ENCODE measurements around the gene JDP2.

The JDP2 gene

DNA sequence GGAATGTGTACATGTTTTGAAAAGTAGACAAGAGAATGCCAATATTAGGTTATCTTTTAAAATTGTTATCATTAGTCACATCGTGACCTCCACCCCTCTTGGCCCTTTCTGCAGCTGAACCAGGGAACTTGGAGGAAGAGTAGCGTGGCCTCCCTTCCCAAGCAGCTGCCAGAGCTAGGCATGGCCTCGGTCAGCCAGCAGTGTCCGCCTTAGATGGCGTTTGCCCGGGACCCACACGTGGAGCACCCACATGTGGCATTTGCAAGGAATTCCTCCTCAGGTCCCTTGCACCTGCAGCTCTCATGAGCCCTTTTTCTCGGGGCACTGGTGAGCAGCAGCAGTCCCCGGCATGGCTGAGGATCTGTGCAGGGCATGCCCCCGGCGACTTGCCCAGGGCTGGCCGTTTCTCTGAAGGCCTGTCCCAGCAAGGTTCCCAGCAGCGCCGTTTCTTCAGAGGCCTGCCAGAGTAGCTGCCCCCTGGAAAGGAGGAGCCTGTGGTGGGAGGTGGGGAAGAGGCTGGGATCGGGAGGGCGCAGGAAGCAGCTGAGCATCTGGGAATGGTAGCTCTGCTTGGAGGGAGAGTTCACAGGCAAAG is 10.8 kb downstream of the JDP2 start:
- no peak for DNase-seq

DNA sequence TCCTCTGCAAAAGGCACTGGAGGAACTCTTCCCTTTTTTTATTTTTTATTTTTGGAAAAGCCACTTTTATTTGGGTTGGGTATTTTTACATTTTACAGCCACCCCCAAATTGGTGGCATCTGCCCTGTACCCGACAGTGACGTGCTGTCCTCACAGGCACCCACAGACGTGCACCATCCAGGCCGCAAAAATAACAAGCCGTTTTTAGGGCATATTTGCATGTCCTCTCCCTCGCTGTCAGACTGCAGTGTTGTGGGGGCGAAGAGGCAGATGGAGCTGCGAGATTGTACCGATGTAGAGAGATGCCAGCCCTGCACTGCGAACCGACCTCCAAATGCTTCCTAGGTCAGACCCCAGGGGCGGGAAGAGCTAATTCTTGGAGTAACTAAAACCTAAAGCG is 12.2 kb downstream of the JDP2 start:
- no peak for DNase-seq

DNA sequence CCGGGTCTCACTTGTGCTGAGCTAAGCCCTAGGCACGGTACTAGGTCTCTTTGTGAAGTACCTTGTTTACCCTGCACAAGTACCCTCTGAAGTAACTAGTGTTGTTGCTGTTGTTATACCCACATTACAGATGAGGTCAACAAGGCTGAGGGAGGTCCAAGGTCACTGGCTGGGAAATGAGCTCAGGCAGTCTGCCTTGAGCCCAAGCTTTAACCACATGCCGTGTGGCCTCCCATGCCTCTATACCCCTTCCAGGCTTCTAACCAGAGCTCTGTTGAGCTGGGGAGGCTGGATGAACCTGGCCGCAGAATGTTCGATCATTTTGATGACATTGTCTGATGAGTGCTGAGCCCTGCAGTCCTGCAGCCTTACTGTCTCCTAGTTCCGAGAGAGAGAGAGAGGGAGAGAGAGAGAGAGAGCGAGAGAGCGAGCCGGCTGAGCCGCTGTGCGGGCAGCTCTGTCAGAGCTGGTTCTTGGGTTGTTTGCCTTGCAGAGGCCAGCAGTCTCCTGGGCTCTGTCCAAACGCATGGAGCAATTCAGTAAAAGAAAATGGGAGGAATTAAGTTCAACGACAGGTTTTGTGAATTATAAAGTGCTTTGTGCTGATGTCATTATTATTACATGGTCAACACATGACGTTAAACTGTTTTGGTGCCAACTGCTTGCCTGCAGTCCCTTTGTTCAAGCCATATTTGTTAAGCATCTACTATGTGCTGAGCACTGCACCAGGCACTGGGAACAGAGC is 13.1 kb downstream of the JDP2 start:
- no peak for DNase-seq

DNA sequence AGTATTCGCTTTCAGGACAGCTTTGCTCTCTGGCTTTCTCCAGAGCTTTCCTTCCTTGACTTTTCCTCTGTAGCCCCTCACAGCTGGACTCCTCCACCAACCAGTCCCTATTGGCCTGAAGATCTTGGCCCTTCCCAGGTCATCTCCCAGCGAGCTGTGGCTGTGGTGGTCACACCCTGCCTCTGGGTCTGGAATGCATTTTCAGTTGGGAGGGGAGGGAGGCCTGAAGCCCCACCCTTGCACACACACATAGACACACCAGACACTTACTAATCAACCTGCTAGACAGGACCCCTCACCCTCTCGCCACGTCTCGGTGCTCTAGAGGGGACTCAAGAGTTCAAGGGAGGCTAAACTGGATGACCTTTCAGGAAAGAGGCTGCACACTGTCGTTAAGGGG is 13.9 kb downstream of the JDP2 start:
- no peak for DNase-seq

DNA sequence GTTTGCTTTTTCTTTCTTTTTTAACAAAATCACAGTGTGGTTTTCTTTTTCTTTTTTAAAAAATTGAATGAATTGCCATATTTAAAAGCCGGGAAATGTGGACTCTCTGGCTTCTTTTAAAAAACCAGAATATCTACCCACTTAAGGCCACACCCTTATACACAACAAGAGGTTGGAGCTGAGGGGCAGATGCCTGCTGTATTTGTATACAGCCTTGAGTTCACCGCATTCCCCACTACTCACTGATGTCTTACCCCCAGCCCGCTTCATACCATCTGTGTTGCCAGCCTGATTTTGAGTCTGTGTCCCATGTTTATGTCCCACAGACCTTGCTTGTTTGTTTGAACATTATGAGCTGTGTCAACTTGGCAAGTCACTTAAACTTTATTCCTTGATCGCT is 14.3 kb downstream of the JDP2 start:
- no peak for DNase-seq

DNA sequence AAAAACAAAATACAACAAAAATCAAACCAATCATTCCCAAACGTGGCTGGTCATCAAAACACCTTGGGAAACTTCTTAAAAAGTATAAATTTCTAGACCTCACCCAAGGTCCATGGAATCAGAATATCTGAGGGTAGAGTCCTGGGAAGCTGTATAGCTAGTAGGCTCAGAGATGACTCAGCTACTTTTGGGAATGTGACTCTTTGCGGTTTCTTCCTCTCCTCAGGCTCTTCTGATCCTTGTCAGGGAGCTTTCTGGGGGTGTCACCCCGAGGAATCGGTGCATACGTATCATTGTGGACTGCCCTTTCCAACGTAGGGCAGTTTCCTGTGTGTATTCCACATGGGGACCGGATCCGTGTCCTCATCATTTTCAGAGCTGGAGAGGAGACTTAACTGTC is 14.8 kb downstream of the JDP2 start:
- DNase-seq, result no peak

DNA sequence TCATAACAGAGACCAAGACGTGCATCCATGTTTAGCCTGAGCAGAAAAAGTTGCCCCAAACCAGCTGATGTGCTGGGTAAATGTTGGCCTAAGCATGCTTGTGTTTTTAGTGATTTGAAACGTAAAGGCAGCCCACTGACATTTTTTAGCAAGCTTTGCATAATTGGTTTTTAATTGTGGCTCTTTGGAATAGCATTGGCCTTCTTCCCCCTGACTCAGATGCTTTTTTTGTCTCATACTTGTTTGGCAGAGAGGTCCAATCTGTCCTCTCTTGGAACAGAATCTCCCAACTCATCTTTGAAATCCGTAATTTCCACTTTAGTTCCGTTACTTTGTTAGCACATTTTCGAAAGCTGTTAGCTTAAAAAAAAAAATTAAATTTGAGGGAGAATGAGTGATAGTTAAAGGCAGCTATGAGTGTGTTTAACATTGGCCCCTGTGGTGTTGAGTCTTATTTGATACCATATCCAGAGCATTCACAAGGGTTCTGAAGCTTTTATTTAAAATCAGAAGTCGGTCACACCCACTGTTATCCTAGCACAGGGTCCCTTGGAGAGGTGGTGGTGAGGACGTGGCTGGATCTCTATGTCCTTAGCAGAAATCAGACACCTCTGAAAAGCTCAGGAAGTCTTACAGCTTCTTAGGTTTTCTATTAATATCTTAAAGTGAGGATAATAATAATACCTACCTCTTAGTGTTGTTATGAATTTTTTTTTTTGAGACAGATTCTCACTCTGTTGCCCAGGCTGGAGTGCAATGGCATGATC is 15.6 kb downstream of the JDP2 start:
- DNase-seq, result no peak

DNA sequence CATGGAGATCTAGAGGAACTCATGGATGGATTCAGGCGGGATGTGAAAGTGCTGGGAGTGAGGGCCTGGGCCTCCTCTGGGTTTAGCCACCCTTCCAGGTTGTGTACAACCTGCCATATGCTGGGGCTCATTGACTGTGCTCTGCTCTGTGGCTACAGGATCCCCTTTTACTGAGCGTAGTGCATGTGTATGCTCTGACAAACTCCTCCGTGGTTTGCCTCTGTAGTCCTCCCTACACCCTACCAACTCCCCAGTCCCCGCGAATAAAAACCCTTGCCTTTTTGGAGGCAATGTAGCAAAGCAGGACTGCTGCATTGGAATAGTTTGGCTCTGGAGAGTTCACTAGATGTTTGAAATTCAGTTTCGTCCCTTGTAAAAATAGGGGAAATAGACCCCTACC is 17.4 kb downstream of the JDP2 start:
- no peak for DNase-seq

DNA sequence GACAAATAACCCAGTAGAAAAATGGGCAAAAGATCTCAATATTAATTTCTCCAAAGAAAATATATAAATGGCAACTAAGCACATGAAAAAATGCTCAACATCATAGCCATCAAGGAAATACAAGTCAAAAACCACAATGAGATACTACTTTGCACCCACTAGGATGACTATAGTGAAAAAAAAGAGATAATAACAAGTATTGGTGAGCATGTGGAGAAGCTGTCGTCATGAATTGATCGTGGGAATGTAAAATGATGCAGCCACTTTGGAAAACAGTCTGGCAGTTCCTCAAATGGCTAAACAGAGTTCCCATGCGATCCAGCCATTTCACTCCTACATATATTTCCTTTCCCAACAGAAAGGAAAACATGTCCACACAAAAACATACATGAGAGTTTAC is 18.1 kb downstream of the JDP2 start:
- DNase-seq, result no peak

DNA sequence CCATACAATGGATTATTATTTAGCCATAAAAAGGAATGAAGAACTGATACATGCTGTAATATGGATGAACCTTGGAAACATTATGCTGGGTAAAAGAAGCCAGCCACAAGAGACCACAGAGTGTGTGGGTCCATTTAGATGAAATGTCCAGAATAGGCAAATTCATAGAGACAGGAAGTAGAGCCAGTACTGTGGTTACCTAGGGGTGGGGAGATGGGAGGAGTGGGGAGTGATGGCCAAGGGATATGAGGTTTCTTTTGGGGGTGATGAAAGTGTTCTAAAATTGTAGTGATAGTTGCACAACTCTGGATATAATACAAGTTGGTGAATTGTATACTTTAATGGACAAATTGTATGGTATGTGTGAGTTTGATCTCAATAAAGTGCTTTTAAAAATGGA is 18.6 kb downstream of the JDP2 start:
- DNase-seq, result no peak

DNA sequence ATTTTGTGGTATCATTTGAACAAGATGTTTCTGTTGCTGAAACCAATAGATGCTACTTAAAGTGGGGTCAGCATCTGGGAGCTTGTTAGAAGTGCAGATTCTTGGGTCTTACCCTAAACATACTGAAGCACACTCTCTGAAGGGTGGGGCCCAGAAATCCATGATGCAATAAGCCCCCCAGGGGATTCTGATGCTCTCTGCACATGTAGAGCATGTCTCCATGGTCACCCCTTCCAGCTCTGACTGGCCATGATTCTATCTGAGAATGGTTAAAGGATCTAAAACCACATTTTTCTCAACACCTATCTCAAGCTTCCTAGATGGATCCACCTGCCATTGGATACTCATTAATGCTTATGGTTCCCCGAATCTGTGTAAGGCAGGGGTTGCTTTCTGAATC is 20.4 kb downstream of the JDP2 start:
- no peak for DNase-seq

DNA sequence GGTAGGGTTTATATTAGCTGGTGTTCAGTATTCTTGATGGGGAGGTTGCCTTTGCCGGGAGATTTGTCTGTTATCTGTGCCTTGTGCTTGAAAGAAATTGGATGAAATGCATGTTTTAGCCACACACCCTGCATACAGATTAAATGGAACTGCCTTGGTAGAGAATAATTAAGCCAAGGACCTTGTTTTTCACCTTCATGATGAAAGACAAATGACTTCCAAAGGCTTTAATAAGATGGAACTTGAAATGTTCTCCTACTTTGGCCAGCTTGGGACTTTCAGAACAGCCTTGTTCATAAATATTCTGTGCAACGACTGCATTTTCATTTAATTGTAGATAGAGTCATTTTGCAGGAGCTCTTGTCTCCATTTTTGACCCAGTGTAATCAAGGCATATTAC is 21.2 kb downstream of the JDP2 start:
- DNase-seq, result no peak

DNA sequence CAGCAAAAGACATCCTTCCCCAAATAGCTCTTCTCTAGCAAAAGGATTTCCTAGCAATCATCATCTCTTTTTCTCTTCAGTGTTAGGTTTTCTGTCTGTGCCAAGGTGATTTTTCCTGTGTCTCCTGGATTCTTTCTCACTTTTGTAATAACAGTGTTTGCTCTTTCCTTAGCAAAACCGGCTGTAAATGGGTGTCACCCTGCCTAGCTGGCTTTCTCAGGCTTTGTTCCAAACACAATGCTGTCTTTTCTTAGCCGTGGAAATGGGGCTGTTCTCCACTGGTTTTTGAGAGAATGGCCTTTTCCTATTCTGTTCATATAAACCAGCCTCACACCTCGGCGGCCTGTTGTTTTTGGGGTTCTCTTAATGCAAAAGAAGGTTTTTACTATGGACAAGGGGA is 21.9 kb downstream of the JDP2 start:
- DNase-seq, result no peak

DNA sequence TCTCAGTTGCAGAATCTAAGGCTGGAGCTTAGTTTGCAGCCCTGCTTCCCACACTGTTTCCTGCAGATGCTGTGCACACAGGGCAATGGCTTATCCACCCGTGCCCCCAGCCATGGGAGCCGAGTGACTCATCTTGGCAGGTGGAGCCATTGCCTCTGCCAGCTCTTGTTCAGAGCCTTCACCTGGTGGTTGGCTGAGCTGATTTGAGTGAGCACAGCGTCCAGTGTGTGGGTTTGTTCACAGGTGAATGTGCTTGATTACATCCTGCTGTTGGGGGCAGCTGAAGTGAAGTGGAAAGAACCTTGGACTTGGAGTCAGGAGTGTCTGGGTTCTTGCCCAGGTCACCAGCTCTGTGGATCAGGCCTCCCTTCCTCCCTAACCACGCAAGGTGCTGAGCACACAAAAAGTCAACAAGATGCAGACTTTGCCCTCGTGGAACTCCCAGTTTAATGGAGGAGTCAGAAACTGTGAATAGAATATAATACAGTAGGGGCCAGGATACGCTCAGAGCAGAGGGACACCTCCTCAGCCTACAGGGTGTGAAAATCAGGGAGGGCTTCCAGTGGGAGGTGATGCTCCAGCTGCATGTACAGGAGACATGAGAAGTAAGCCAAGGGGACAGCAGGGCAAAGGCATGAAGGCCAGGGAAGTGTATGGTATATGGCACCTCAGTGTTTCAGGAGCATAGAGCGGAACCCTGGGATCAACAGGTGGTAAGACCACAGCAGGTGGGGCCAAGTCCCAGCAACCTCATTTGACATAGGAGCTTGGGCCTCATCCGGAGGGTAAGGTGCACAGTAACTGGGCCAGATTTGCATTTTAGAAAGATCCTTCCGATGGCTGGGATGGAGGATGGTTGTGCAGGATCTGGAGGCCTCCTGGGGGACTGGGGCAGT is 22.8 kb downstream of the JDP2 start:
- DNase-seq, result peak; percentile 25

DNA sequence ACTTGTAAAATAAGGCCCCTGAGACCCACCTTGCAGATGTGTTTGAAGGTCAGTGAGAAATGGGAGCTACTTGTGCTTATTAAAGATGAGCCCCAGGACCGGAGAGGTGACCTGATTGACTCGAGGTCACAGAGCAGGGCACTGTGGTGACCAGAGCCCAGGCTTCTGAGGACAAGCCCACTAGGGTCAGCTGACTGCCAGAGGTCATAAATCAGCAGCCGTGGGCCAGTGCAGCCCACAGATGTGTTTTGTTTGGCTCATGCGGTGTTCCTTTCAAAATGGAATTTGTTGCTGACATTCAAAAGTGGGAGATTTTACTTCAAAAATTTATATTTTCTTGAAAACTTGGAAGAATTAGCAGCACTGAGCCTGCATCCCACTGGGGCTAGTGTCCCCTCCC is 24.5 kb downstream of the JDP2 start:
- DNase-seq, result no peak

DNA sequence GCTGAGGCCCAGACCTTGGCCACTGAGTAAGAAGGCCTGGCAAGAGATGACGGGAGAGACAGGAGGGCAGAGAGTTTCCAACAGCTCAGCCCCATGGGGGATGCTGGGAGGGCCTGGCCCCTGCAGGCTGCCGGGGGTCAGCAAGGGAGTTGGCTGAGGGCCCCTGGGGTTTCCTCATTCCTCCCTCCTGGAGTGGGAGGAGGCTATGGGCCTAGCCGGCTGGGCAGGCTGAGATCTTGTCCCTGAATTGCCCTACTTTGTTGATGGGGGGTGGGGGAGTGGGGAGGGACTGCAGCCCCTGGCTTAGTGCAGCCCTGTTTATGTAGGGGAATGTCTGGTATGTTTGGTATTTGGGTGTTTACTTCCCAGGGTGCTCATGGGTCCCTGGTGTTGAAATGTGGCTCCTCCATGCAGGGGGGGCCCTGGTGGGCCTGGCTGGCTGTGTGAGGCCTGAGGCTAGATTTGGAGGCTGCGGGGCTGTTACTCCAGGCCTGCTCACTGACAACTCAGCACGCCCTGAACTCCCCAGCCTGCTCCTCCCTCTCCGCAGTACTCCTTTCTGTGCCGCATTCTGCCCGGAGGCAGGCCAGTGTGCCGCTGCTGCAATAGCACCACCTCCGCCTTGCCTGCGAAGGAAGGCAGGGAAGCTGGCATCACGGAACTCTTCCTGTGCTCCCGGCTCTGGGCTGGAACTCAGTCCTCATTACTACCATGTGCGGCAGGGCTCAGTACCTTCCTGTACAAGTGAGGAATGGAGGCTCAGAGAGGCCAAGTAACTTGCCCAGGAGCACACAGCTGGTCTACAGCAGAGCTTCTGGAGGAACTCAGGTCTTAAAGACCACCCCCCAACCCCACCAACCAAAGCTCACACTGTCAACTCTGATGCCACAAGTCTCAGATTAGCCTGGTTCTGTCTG is 25.3 kb downstream of the JDP2 start:
- DNase-seq, result no peak

DNA sequence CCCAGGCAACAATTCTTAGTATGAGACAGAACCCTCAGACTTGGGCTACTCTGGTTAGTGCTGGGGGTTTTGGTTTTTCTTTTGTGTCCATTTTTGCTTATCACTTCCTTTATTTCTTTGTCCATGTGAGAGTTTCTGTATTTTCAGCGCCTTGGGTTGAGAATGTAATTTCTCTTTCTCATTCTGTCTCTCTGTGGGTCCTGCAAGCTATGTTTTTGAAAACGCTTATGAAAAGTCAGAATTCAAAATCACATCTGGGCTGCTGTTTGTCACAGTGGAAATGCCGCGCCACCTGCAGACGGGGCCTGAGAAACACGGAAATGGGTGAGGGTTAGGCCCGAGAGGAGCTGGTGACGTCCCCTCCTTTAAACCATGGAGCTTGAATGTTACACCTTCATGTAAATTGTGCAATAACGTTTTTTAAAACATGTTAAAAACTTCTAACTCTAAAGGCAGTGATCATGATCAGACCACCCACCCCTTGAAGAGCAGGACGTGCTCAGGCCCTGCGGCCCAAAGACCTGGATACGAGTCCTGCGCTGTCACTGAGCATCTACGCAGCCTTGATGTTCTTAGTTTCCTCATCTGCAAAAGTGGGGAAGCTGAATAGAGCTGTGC is 26.1 kb downstream of the JDP2 start:
- DNase-seq, result no peak

DNA sequence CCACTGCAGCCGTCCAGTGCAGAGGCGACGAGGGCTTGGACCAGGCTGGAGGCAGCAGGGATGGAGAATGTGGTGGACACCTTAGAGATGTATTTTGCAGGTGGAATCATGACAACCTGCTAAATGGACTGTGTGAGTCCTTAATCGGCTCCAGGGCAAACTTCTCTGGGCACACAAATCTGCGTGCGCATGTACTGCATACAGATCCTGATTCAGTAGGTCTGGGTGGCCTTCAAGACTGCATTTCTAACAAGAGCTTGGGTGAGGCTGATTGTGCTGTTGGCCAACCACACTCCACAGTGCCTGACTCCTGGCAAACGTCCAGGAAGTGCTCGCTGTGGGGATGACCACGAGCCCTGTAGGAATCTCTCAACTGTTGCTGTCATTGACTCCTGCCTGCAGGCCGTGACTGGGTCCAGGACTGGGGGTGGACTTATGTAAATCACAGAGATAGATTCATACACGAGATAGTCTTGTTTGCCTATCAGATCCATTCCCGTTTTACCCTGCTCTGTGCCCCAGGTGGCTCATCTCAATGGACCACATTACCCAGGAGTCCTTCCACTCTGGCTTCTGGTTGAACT is 27.2 kb downstream of the JDP2 start:
- DNase-seq, result peak; percentile 27

DNA sequence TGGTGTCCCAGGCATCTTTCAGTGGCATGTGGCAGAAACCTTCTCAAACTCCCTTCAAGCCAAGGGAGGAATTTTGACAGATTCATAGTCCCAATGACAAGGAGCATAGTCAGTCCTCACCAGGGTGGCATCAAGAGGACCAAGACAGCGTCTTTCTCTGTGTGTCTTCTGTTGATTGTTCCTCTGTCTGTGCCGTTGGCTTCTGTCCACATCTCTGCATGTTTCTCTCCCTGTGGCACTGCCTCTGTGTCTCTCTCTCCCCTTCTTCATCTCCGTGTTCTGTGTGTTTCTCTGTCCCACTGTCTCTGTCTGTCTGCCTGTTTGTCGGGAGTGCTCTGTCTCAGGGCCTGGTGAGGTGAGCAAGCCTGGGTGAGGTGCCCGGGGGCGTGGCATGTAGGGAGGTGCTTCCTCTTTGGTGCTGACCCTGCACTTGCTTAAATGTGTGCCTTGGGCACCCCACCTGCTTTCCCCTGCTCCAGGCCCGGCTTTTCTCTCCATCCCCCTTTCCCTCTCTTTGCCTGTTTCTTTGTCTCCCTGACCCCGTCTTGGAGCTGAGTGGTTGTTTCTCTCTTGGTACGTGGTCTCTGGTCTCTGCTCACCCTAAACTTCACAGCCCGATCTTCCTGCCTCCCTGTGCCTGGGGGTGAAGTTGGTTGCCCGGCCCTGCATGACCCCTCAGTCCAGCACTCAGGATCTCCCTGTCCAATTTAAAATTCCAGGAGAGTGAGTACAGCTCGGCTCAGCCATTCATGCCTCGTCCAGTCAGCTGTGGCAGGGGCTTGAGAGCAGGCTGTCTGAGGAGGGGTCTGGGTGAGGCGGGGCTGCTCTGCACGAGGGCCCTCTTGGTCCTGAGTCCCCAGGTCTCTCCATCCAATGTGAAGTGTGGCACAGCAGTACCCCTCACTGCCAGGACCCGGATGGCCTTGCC is 28.5 kb downstream of the JDP2 start:
- no peak for DNase-seq

DNA sequence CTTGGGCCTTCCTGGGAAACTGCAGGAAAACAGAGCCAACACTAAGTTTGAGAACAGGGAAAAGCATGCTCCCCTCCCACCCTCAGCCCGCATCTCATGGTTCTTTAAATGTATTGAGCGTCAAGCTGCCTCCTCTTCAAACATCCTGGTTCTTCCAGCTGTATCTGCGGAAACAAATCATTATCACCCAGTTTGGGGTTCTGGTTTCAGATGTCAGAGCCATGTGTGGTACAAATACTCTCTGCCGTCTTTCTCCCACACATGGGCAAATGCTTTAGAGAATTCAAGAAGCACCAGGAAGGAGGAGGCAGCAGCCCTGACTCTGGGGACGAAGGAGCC is 29.1 kb downstream of the JDP2 start:
- DNase-seq, result no peak
